HG03354 (cell line): ENCODE results near the gene SLC29A3.

Experiments used
- ATAC-seq: cut with Tn5 transposase; IDR thresholded peaks from one replicate; pipeline ENCODE4 v1.9.1; 2021; ENCODE audit warnings: mild to moderate bottlenecking; ENCODE audit not compliant: unreplicated experiment, poor library complexity, severe bottlenecking

The SLC29A3 gene

GRCh38 chr10:71359364-71360046, 40.4 kb downstream of the SLC29A3 start:
- ATAC-seq: no peak

GRCh38 chr10:71360735-71361134, 41.7 kb downstream of the SLC29A3 start:
- ATAC-seq: no peak

GRCh38 chr10:71361581-71361980, 42.5 kb downstream of the SLC29A3 start:
- ATAC-seq: no peak

GRCh38 chr10:71362141-71362540, 43.1 kb downstream of the SLC29A3 start:
- no peak for ATAC-seq

GRCh38 chr10:71363936-71364335, 44.9 kb downstream of the SLC29A3 start:
- ATAC-seq: no peak

- ATAC-seq: no peak
These were observed 46.3 kb downstream of the SLC29A3 start for GRCh38 chr10:71365366-71365765.

- no peak for ATAC-seq
These were observed 47.6 kb downstream of the SLC29A3 start for GRCh38 chr10:71366690-71367089.

GRCh38 chr10:71367271-71367670, 48.2 kb downstream of the SLC29A3 start:
- no peak for ATAC-seq

- ATAC-seq: no peak
These were observed 49.1 kb downstream of the SLC29A3 start for GRCh38 chr10:71368176-71368575.

GRCh38 chr10:71368643-71369042, 49.6 kb downstream of the SLC29A3 start:
- no peak for ATAC-seq

GRCh38 chr10:71369602-71370001, 50.5 kb downstream of the SLC29A3 start:
- no peak for ATAC-seq

GRCh38 chr10:71370031-71370430, 51.0 kb downstream of the SLC29A3 start:
- ATAC-seq: no peak

GRCh38 chr10:71371750-71372166, 52.7 kb downstream of the SLC29A3 start:
- peak; percentile 54 for ATAC-seq

- ATAC-seq: peak; percentile 52
These were observed 53.9 kb downstream of the SLC29A3 start for GRCh38 chr10:71372882-71373495.

- ATAC-seq: no peak
These were observed 55.6 kb downstream of the SLC29A3 start for GRCh38 chr10:71374481-71375233.

- no peak for ATAC-seq
These were observed 56.9 kb downstream of the SLC29A3 start for GRCh38 chr10:71375952-71376351.

- ATAC-seq: no peak
These were observed 59.5 kb downstream of the SLC29A3 start for GRCh38 chr10:71378336-71379117.

- ATAC-seq: no peak
These were observed 60.2 kb downstream of the SLC29A3 start for GRCh38 chr10:71379118-71379766.

- no peak for ATAC-seq
These were observed 61.8 kb downstream of the SLC29A3 start for GRCh38 chr10:71380841-71381240.

- ATAC-seq: no peak
These were observed 62.6 kb downstream of the SLC29A3 start for GRCh38 chr10:71381611-71382010.
